ENCODE measurements around the gene BEAN1.

BEAN1 gene

DNA sequence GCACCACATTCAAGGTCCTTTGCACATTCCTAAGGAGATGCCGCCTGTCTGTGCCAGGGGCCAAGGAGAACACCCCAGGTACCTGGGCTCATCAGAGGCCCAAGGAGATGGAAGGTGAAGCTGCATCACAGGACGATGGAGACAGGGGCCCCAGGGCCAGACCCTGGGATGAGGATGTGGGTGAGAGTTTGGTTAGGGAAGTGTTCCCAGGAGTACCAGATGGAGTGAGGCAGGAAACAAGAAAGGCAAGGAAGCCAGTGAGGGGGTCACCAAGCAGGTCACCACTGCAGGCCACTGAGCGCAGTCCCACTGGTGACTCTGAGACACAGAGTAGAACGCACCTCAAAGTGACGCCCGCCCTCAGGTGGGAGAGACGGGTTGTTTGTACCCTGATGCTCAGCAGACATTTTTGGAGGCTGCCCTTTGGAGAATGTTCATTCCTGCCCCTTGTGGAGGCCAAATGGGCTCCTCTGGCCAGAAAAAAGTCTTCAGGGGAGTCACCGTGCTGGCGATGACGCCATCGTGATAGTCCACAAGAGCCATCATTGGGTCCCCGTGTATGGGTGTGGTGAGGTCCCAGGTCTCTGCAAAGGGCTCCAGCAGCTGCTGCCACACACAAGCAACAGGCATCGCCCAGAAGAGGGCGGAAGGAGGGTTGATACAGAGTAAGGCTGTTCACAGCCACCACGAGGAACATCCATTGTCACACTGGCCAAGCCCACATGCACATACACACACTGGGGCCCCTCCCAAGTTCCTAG, 57.5 kb downstream of the BEAN1 start:
- ATAC-seq, result no peak
- TF ChIP-seq GLIS3 (CRISPR knock-in tag; IDR thresholded peaks at IDR 0.05) (no peak), TOX (CRISPR knock-in tag; IDR thresholded peaks at IDR 0.05; ENCODE audit: borderline replicate concordance) (no peak), ZNF70 (CRISPR knock-in tag; IDR thresholded peaks at IDR 0.05) (no peak), ZNF565 (CRISPR knock-in tag; conservative IDR thresholded peaks at IDR 0.05; ENCODE audit: low read depth) (no peak)
- TF ChIP-seq, protein P1, sequence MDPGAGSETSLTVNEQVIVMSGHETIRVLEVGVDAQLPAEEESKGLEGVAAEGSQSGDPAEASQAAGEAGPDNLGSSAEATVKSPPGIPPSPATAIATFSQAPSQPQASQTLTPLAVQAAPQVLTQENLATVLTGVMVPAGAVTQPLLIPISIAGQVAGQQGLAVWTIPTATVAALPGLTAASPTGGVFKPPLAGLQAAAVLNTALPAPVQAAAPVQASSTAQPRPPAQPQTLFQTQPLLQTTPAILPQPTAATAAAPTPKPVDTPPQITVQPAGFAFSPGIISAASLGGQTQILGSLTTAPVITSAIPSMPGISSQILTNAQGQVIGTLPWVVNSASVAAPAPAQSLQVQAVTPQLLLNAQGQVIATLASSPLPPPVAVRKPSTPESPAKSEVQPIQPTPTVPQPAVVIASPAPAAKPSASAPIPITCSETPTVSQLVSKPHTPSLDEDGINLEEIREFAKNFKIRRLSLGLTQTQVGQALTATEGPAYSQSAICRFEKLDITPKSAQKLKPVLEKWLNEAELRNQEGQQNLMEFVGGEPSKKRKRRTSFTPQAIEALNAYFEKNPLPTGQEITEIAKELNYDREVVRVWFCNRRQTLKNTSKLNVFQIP (CRISPR knock-in tag; IDR thresholded peaks at IDR 0.05; ENCODE audit: borderline replicate concordance, low read depth), result no peak
- TF ChIP-seq, protein P2, sequence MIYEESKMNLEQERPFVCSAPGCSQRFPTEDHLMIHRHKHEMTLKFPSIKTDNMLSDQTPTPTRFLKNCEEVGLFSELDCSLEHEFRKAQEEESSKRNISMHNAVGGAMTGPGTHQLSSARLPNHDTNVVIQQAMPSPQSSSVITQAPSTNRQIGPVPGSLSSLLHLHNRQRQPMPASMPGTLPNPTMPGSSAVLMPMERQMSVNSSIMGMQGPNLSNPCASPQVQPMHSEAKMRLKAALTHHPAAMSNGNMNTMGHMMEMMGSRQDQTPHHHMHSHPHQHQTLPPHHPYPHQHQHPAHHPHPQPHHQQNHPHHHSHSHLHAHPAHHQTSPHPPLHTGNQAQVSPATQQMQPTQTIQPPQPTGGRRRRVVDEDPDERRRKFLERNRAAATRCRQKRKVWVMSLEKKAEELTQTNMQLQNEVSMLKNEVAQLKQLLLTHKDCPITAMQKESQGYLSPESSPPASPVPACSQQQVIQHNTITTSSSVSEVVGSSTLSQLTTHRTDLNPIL (CRISPR knock-in tag; IDR thresholded peaks at IDR 0.05; ENCODE audit: low read depth), result no peak
- TF ChIP-seq, protein P3, sequence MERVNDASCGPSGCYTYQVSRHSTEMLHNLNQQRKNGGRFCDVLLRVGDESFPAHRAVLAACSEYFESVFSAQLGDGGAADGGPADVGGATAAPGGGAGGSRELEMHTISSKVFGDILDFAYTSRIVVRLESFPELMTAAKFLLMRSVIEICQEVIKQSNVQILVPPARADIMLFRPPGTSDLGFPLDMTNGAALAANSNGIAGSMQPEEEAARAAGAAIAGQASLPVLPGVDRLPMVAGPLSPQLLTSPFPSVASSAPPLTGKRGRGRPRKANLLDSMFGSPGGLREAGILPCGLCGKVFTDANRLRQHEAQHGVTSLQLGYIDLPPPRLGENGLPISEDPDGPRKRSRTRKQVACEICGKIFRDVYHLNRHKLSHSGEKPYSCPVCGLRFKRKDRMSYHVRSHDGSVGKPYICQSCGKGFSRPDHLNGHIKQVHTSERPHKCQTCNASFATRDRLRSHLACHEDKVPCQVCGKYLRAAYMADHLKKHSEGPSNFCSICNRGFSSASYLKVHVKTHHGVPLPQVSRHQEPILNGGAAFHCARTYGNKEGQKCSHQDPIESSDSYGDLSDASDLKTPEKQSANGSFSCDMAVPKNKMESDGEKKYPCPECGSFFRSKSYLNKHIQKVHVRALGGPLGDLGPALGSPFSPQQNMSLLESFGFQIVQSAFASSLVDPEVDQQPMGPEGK (CRISPR knock-in tag; IDR thresholded peaks at IDR 0.05; ENCODE audit: borderline replicate concordance), result no peak

DNA sequence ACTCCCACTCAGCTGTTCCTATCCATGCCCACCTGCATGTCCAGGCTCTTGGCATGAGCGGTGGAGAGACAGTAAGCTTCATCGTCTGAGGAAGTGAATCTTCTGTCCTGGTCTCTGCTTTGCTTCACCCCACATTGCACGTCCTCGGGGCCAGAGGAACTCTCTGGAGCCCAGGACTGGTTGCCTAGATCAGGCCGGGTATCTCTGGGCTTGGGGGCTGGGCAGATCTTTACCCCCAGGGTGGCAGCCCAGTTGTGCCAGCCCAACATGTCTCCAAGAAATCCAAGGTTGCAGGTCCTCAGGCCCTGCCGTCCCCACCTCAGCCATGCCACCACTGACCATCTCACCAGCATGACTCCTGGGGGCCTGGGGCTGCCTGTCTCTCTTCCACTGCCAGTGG, 58.3 kb downstream of the BEAN1 start:
- TF ChIP-seq BACH2 (CRISPR knock-in tag; IDR thresholded peaks at IDR 0.05; ENCODE audit: borderline replicate concordance), result no peak
- TF ChIP-seq ESRRG (CRISPR knock-in tag; IDR thresholded peaks at IDR 0.05), result no peak
- no peak for TF ChIP-seq CSDC2 (CRISPR knock-in tag; IDR thresholded peaks at IDR 0.05)
- TF ChIP-seq PPARA (CRISPR knock-in tag; IDR thresholded peaks at IDR 0.05; ENCODE audit: borderline replicate concordance), result no peak
- TF ChIP-seq TCF4 (CRISPR knock-in tag; IDR thresholded peaks at IDR 0.05; ENCODE audit: borderline replicate concordance), result no peak
- no peak for TF ChIP-seq ISL1 (CRISPR knock-in tag; IDR thresholded peaks at IDR 0.05)
- TF ChIP-seq, protein P2 (CRISPR knock-in tag; IDR thresholded peaks at IDR 0.05; ENCODE audit: low read depth), result no peak
- TF ChIP-seq, protein P4, sequence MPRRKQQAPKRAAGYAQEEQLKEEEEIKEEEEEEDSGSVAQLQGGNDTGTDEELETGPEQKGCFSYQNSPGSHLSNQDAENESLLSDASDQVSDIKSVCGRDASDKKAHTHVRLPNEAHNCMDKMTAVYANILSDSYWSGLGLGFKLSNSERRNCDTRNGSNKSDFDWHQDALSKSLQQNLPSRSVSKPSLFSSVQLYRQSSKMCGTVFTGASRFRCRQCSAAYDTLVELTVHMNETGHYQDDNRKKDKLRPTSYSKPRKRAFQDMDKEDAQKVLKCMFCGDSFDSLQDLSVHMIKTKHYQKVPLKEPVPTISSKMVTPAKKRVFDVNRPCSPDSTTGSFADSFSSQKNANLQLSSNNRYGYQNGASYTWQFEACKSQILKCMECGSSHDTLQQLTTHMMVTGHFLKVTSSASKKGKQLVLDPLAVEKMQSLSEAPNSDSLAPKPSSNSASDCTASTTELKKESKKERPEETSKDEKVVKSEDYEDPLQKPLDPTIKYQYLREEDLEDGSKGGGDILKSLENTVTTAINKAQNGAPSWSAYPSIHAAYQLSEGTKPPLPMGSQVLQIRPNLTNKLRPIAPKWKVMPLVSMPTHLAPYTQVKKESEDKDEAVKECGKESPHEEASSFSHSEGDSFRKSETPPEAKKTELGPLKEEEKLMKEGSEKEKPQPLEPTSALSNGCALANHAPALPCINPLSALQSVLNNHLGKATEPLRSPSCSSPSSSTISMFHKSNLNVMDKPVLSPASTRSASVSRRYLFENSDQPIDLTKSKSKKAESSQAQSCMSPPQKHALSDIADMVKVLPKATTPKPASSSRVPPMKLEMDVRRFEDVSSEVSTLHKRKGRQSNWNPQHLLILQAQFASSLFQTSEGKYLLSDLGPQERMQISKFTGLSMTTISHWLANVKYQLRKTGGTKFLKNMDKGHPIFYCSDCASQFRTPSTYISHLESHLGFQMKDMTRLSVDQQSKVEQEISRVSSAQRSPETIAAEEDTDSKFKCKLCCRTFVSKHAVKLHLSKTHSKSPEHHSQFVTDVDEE (CRISPR knock-in tag; IDR thresholded peaks at IDR 0.05), result no peak
- TF ChIP-seq, protein P1 (CRISPR knock-in tag; IDR thresholded peaks at IDR 0.05; ENCODE audit: borderline replicate concordance, low read depth), result no peak
- TF ChIP-seq, protein P3 (CRISPR knock-in tag; IDR thresholded peaks at IDR 0.05; ENCODE audit: borderline replicate concordance), result no peak
- no peak for TF ChIP-seq RARB (CRISPR knock-in tag; IDR thresholded peaks at IDR 0.05)
- no peak for TF ChIP-seq ZFP3 (CRISPR knock-in tag; IDR thresholded peaks at IDR 0.05)
- no peak for ATAC-seq

All from SK-N-SH treated with all-trans-retinoic acid at 6 μM for 48 hours (cell line).